HL-60 (cell line): ENCODE data around the gene GPC5.

Source experiments
- POLR2AphosphoS5 ChIP-seq: IDR thresholded peaks from 2 replicates; pipeline ENCODE4 v1.6.1; 2012; ENCODE audit warnings: low read depth
- TF ChIP-seq, protein P1 (sequence below): IDR thresholded peaks from one replicate; pipeline ENCODE4 v1.5.1; 2011; ENCODE audit warnings: low read length, control low read depth, inconsistent platforms; ENCODE audit not compliant: insufficient read depth

DNA sequence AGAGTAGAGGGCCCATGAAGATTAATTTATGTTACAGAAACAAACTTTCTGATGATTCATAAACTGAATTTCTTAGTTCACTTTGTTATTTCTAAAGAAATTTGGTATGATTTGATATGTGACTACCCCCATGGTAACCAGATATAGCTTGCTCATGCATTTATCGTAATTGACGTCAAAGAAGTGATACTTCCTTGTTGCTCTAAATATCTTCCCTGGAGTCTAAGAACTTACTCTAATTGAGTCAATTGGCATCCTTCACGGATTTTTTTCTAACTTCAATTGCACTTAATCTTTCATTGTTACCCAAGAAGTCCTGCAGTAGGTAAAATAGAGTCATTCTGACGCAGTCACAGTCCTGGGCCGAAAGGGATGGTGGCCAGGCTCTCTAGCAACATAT, 240.9 kb downstream of the GPC5 start:
- TF ChIP-seq, protein P1, sequence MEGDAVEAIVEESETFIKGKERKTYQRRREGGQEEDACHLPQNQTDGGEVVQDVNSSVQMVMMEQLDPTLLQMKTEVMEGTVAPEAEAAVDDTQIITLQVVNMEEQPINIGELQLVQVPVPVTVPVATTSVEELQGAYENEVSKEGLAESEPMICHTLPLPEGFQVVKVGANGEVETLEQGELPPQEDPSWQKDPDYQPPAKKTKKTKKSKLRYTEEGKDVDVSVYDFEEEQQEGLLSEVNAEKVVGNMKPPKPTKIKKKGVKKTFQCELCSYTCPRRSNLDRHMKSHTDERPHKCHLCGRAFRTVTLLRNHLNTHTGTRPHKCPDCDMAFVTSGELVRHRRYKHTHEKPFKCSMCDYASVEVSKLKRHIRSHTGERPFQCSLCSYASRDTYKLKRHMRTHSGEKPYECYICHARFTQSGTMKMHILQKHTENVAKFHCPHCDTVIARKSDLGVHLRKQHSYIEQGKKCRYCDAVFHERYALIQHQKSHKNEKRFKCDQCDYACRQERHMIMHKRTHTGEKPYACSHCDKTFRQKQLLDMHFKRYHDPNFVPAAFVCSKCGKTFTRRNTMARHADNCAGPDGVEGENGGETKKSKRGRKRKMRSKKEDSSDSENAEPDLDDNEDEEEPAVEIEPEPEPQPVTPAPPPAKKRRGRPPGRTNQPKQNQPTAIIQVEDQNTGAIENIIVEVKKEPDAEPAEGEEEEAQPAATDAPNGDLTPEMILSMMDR, result no peak
- TF ChIP-seq POLR2AphosphoS5, result no peak
